Astrocyte of the cerebellum (primary cell): ENCODE measurements around the gene RASAL1.

Source experiments
- DNase-seq: peaks from one replicate; pipeline ENCODE4 v3.0.0-alpha.2; 2011; ENCODE audit warnings: low read depth
- H3K4me3 ChIP-seq: 2 replicates; pipeline ENCODE4 v1.5.1; 2011; ENCODE audit warnings: mild to moderate bottlenecking, low read depth, low read length, moderate library complexity
- in situ Hi-C: cut with HindIII; loops from 2 replicates; pipeline ENCODE4 v1.10.0; 2017; ENCODE audit warnings: low sequenced_read_pairs
- TF ChIP-seq, protein P1 (sequence below): IDR thresholded peaks from 2 replicates; pipeline ENCODE4 v1.5.1; 2012; ENCODE audit warnings: low read length, low read depth, moderate library complexity, mild to moderate bottlenecking; ENCODE audit errors: missing control alignments

RASAL1 gene

DNA sequence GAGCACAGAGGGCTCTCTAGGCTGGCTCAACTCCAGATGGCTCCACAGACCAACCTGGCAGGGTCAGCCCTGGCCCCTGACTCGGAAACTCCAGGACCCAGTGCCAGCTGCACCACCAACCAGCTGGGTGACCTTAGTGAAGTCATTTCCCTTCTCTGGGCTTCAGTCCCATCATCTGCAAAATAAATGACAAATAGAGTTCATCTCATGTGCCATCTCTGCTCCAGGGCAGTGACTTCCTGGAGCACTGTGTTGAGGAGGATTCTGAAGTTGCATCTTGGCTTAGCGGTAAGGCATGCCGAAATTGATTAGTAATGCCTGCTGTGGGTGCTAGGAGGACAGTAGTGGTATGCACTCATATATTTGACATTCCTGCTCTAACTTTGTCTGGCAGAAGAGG is 47.5 kb downstream of the RASAL1 start:
- TF ChIP-seq, protein P1, sequence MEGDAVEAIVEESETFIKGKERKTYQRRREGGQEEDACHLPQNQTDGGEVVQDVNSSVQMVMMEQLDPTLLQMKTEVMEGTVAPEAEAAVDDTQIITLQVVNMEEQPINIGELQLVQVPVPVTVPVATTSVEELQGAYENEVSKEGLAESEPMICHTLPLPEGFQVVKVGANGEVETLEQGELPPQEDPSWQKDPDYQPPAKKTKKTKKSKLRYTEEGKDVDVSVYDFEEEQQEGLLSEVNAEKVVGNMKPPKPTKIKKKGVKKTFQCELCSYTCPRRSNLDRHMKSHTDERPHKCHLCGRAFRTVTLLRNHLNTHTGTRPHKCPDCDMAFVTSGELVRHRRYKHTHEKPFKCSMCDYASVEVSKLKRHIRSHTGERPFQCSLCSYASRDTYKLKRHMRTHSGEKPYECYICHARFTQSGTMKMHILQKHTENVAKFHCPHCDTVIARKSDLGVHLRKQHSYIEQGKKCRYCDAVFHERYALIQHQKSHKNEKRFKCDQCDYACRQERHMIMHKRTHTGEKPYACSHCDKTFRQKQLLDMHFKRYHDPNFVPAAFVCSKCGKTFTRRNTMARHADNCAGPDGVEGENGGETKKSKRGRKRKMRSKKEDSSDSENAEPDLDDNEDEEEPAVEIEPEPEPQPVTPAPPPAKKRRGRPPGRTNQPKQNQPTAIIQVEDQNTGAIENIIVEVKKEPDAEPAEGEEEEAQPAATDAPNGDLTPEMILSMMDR, result no peak
- in situ Hi-C loops, result no loop called here
- DNase-seq, result no peak
- no peak overlapping the region for H3K4me3 ChIP-seq

DNA sequence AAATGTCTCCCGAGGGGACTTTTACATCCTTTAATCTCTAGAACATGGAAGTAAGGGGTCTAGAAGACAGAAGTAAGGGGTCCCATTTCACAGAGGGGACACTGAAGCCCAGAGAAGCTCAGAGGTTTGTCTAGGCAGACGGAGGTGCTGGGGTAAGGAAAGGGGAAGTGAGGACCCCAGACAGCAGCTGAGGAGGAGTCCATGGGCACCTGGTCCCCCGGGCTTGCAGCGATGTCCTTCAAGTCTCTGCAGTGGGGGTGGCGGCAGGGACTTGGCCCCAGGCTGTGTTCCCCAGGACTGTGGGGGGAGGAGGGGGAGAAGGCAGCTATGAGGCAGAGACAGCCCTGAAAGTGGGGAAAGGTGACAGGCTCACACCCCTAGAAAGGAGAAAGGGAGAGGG is 48.4 kb downstream of the RASAL1 start:
- no peak for DNase-seq
- in situ Hi-C loops, result no loop called here
- TF ChIP-seq, protein P1, result no peak
- H3K4me3 ChIP-seq, result no peak overlapping the region

DNA sequence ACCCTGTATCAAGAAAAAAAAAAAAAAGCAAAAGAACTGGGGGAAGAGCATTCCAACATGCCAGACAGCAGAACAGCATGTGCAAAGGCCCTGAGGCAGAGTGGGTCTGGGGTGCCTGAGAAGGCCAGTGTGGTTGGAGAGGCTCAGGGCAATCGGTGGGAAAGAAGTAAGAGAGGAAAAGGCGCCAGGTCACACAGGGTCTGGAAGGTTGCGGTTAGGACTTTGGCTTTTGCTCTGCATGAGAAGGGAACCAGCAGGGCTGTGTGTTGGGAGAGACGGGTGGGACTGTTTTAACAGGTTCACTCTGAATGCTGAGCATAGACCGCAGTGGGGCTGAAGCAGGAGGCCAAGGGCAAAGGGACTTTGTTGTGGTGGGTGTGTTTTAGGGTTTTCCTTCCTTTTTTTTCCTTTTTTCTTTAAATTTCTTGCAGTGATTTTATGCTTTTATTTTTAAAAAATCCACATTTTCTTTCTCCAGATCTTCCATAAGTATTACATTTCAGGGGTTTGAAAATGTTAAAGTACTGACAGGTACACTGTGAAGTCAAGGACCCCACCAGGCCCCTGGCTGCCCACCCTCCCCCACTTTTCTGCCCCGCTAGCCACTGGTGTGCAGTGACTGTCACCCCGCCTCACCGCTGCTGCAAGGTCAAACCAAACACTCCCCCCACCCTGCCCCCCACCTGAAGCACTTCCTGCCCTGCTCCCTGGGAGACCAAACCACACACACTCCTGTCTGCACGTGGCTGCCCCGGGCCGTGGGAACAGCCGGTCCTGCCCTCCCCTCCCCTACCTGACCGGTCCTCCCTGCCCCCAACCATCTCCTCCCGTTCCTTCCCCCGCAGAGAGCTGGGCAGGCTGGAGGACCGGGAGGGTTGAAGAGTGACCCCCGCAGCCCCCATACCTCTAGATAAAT is 49.1 kb downstream of the RASAL1 start:
- DNase-seq, result no peak
- no peak overlapping the region for H3K4me3 ChIP-seq
- in situ Hi-C loops, result no loop called here
- TF ChIP-seq, protein P1, result no peak

DNA sequence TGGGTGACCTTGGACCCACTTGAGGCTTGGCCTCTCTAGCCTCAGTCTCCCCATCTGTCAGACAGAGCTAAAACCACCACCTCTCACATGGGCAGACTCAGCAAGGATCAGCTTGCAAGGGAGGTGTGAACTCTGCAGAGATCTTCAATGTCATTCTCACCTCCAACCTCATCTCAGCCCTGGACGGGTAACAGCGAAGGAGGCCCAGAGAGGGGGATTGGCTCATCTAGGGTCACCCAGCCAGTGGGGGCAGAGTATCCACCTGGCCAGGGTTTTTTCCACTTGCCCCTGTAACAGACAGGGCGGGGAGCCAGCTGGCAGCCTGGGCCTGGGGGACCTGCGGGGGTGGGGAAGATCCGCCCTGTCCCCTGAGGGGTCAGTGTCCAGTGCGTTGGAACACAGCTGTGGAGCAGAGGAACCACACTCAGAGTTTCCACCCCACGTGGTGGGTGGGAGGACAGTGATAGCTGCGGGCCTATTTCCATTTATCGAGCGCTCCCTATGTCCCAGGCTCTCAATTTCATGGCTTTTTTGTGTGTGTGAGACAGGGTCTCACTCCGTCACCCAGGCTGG is 51.6 kb downstream of the RASAL1 start:
- TF ChIP-seq, protein P1, result no peak
- H3K4me3 ChIP-seq, result no peak overlapping the region
- no peak for DNase-seq
- in situ Hi-C loops, result no loop called here

DNA sequence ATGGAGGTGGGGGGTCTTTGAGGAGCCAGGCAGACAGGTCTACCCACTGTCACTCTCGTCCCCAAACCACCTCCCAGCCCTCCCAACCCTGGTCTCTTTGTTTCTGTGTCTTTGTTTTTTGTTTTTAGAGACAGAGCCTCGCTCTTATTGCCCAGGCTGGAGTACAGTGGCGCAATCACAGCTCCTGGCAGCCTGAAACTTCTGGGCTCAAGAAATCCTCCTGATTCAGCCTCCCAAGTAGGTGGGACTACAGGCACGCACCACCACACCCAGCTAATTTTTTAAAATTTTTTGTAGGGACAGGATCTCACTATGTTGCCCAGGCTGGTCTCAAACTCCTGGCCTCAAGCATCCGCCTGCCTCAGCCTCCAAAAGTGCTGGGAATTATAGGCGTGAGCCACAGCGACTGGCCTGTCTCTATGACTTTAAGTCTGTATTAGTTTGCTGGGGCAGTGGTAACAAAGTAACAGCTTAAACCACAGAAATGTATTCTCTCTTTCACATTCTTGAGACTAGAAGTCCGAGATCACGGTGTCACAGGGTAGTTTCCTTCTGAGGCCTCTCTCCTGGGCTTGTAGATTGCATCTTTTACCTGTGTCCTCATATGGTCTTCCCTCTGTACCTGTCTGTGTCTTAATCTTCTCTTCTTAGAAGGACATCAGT is 52.9 kb downstream of the RASAL1 start:
- in situ Hi-C loops, result no loop called here
- TF ChIP-seq, protein P1, result no peak
- no peak overlapping the region for H3K4me3 ChIP-seq
- DNase-seq, result no peak

DNA sequence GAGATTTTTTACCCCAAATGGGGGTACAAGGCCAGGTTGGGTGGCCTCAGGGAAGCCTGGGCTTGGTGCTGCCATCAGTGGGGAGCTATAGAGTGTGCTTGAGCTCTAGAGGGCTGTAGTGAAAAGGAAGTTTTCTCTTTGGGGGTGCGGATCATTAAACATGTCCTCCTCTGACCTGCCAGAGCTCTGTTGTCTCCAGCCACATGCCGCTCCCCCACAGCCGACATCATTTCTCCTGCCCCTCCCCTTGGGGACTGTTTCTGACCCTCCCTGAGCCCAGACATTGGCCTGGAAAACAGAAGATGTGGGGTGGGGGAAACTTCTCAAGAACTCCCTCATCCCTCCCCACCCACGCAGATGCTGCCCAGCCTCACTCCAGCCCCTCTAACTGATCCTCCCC is 53.7 kb downstream of the RASAL1 start:
- no peak overlapping the region for H3K4me3 ChIP-seq
- DNase-seq, result no peak
- TF ChIP-seq, protein P1, result no peak
- in situ Hi-C loops, result no loop called here
